Skeletal muscle cell (primary cell): ENCODE measurements around the gene LRRC8E.

Experiments used
- DNase-seq: peaks from one replicate; pipeline ENCODE4 v3.0.0-alpha.2; 2010; ENCODE audit warnings: low read depth
- H3K4me3 ChIP-seq: 2 replicates; pipeline ENCODE4 v1.5.1; 2011; ENCODE audit warnings: low read depth, mild to moderate bottlenecking, control low read depth, low read length, moderate library complexity

LRRC8E gene

GRCh38 chr19:7888145-7888825 is at the start of gene LRRC8E:
TSS of gene LRRC8E (plus strand) at chr19:7888510. CDS start at chr19:7895604, 7,094 bp downstream.
- peak within 1 kb of the TSS; percentile 64 for H3K4me3 ChIP-seq
- no peak for DNase-seq

GRCh38 chr19:7839476-7839875 is 48.8 kb upstream of the LRRC8E start:
- no peak for DNase-seq
- no peak overlapping the region for H3K4me3 ChIP-seq

GRCh38 chr19:7840629-7841028 is 47.7 kb upstream of the LRRC8E start:
- no peak overlapping the region for H3K4me3 ChIP-seq

GRCh38 chr19:7841751-7842660 is 46.3 kb upstream of the LRRC8E start:
- no peak overlapping the region for H3K4me3 ChIP-seq
- no peak for DNase-seq

More at GRCh38 chr19:7840629-7841028, 47.7 kb upstream of the LRRC8E start:
- DNase-seq: no peak

- H3K4me3 ChIP-seq: no peak overlapping the region
- DNase-seq: no peak
These were observed 45.5 kb upstream of the LRRC8E start for GRCh38 chr19:7842661-7843294.

GRCh38 chr19:7843521-7843920 is 44.8 kb upstream of the LRRC8E start:
- DNase-seq: no peak
- H3K4me3 ChIP-seq: no peak overlapping the region

- H3K4me3 ChIP-seq: no peak overlapping the region
- DNase-seq: no peak
These were observed 43.9 kb upstream of the LRRC8E start for GRCh38 chr19:7844405-7844804.

GRCh38 chr19:7844951-7845350 is 43.4 kb upstream of the LRRC8E start:
- DNase-seq: no peak
- no peak overlapping the region for H3K4me3 ChIP-seq

- no peak overlapping the region for H3K4me3 ChIP-seq
- no peak for DNase-seq
These were observed 42.7 kb upstream of the LRRC8E start for GRCh38 chr19:7845390-7846154.

GRCh38 chr19:7846155-7846646 is 42.1 kb upstream of the LRRC8E start:
- no peak for DNase-seq

GRCh38 chr19:7847664-7848063 is 40.6 kb upstream of the LRRC8E start:
- no peak overlapping the region for H3K4me3 ChIP-seq
- DNase-seq: no peak

More at GRCh38 chr19:7846155-7846646, 42.1 kb upstream of the LRRC8E start:
- no peak overlapping the region for H3K4me3 ChIP-seq

GRCh38 chr19:7848779-7849457 is 39.4 kb upstream of the LRRC8E start:
- no peak for DNase-seq
- H3K4me3 ChIP-seq: no peak overlapping the region

- no peak overlapping the region for H3K4me3 ChIP-seq
- no peak for DNase-seq
These were observed 38.7 kb upstream of the LRRC8E start for GRCh38 chr19:7849631-7849999.

GRCh38 chr19:7850000-7850813 is 38.1 kb upstream of the LRRC8E start:
- no peak for DNase-seq
- H3K4me3 ChIP-seq: no peak overlapping the region

GRCh38 chr19:7850945-7851622 is 37.2 kb upstream of the LRRC8E start:
- no peak overlapping the region for H3K4me3 ChIP-seq
- DNase-seq: no peak

GRCh38 chr19:7851623-7852500 is 36.4 kb upstream of the LRRC8E start:
- no peak overlapping the region for H3K4me3 ChIP-seq
- DNase-seq: no peak
